Hematopoietic multipotent progenitor cell (in vitro differentiated cells): Measurements from ENCODE around the gene BRCA1. TPM values are rescaled to one million over a fixed set of nuclear protein-coding genes. Genes with fewer than 3 reads are reported as not detected.
A peak's percentile ranks its signal among the peaks of the same experiment; 100 is the strongest.
"Not testable (repeated sequence)": the region's sequence is repeated elsewhere in the genome, so short reads cannot be mapped to it uniquely, and the experiment has no call there.

ENCODE experiments used
- DNase-seq, 3 donors: peaks; one replicate each; pipeline ENCODE4 v3.0.0-alpha.2; 2011 to 2015; ENCODE audit warnings: low read depth in 2 of 3, low spot score in 2 of 3
- small RNA-seq: library from RNA; depleted of rRNA; stranded (forward); fragments of <200 nt; gene quantifications from one replicate; pipeline ENCODE3, GENCODE V24; 2012
- total RNA-seq: library from RNA; depleted of rRNA; stranded (reverse); fragments of >200 nt; gene quantifications from one replicate; pipeline ENCODE4 v1.2.3, GENCODE V29; 2012

The BRCA1 gene
- total RNA-seq, 1 donor: 14.3 TPM

- DNase-seq: no peak
Observed at GRCh38 chr17:43010667-43011308, 114.4 kb downstream of the BRCA1 start.

GRCh38 chr17:43006639-43007551, 118.3 kb downstream of the BRCA1 start, which contains the start of gene IFI35:
IFI35 (plus strand) TSS chr17:43006784; CDS start chr17:43006948, 164 bp downstream.
- DNase-seq: peak; percentile 64 to 89 (median 87)

- no peak for DNase-seq
Observed at GRCh38 chr17:43003542-43004172, 121.5 kb downstream of the BRCA1 start.

DNA sequence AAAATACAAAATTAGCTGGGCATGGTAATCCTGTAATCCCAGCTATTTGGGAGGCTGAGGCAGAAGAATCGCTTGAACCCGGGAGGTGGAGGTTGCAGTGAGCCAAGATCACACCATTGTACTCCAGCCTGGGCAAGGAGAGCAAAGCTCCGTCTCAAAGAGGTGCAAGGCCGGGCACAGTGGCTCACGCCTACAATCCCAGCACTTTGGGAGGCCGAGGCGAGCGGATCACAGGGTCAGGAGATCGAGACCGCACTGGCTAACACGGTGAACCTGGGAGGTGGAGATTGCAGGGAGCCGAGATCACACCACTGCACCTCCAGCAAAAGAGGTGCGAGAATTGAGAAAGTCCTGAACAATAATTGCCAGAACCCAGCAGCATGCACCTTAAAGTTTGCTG, 124.3 kb downstream of the BRCA1 start:
- DNase-seq: not testable (repeated sequence)

DNA sequence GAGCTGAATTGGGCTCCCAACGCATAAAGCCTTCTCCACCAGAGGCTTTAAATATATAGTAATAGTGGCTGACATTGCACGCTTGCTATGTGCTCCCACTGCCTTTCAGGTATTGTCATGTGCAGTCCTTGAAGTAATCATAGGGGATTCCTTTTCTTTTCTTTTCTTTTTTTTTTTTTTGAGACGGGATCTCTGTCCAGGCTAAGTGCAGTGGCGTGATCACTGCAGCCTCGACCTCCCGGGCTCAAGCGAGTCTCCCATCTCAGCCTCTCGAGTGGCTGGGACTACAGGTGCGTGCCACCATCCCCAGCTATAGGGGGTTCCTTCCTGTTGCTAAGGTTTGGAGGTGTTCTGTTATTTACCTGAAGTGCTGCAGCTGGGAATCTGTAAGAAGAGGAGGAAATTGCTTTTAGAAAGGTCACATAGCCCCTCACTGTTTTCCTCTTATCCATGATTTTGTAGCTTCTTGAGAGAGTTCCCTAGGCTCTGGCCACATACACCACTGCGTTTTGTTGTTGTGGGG, 126.1 kb downstream of the BRCA1 start:
- no peak for DNase-seq

GRCh38 chr17:42997984-42998938, 126.9 kb downstream of the BRCA1 start, which contains the start of gene RPL27:
RPL27 (plus strand) TSS chr17:42998419; CDS start chr17:42998751, 332 bp downstream.
- DNase-seq: peak; percentile 93 to 100 (median 100)

DNA sequence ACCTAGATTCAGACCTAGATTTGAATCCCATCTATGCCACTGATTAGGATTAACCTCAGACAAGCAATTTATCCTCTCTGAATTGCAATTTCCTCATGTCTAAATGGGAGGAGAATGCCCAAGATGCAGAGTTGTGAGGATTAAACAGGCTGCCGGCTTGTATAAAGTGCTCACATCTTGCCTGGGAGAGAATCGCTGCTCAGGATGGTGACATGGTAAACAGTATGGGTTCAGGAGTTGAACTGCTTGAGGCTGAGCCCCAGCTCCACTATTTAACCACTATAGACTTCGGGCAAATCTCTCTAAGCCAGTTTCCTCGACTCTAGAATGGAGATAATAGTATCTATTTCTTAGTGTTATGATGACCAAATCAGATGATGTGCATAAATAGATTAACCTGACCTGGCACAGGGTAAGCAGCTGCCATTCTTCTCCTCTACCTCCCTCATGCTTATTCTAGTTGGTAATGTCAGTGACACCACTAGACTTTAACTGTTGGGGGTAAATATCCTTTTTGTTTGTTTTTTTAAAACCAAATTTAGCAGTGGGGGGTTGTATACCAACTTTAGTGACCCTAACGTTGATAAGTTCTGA, 127.7 kb downstream of the BRCA1 start:
- no peak for DNase-seq

Small RNA genes within 50 kb of the gene (small RNA-seq; reads per million reads assigned to genes)
- gene AC060780.2 (0.20 reads per million), gene AC060780.3 (0.27 reads per million), gene AC135721.1 (not detected)

Other genes starting within 250 kb of the BRCA1 start
- not detected for gene G6PC1, start 224.6 kb downstream of the BRCA1 start, total RNA-seq
- gene AARSD1, start 160.9 kb downstream of the BRCA1 start, total RNA-seq: 15.9 TPM
- gene PTGES3L, start 145.3 kb downstream of the BRCA1 start, total RNA-seq: 3.0 TPM
- gene RUNDC1, start 144.8 kb downstream of the BRCA1 start, total RNA-seq: 12.7 TPM
- 2,332 TPM for gene RPL27, start 126.9 kb downstream of the BRCA1 start, total RNA-seq
- 47.9 TPM for gene IFI35, start 118.6 kb downstream of the BRCA1 start, total RNA-seq
- 116 TPM for gene VAT1, start 103.0 kb downstream of the BRCA1 start, total RNA-seq
- gene RND2, start 100.1 kb downstream of the BRCA1 start, total RNA-seq: 0.27 TPM
- 27.2 TPM for gene NBR1, start 45.9 kb upstream of the BRCA1 start, total RNA-seq
- 25.0 TPM for gene TMEM106A, start 86.5 kb upstream of the BRCA1 start, total RNA-seq
- 0.27 TPM for gene CCDC200, start 103.3 kb upstream of the BRCA1 start, total RNA-seq
- not detected for gene RNU2-1, start 108.6 kb upstream of the BRCA1 start, total RNA-seq